ENCODE data around the gene SLC13A5. TPM values are rescaled to one million over a fixed set of nuclear protein-coding genes. Genes with fewer than 3 reads are reported as not detected.
"Not testable (repeated sequence)": the region's sequence is repeated elsewhere in the genome, so short reads cannot be mapped to it uniquely, and the experiment has no call there.

Gene SLC13A5
- total RNA-seq, 1 donor = not detected

DNA sequence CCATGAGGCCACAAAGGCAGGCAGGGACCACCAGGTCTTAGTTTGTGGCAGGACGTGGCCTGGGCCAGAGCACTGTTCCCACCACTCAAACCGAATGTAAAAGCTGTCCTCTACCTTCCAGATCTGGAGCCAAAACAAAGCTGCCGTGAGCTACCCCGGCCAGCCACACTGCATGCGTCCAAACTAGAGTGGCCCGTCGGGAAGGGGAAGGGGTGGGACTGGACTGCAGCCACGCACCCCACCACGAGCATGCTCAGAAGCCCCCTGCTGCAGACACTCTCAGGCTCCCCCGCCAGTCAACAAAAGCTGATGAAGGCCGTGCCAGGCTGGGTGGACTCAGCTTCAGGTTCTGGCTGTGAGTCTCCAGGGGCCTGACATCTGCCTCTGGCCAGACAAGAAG, 15.2 kb downstream of the SLC13A5 start:
- H3K4me3 ChIP-seq (ENCODE audit: low read depth, low read length) = no peak overlapping the region
- no peak for DNase-seq (ENCODE audit: low read depth)
- TF ChIP-seq CTCF (IDR thresholded peaks at IDR 0.05; ENCODE audit: insufficient read depth, low read depth, low read length) = no peak

GRCh38 chr17:6696906-6697305, 16.3 kb downstream of the SLC13A5 start:
- no peak overlapping the region for H3K4me3 ChIP-seq (ENCODE audit: low read depth, low read length)
- no peak for DNase-seq (ENCODE audit: low read depth)
- no peak for TF ChIP-seq CTCF (IDR thresholded peaks at IDR 0.05; ENCODE audit: insufficient read depth, low read depth, low read length)

- no peak overlapping the region for H3K4me3 ChIP-seq (ENCODE audit: low read depth, low read length)
- TF ChIP-seq CTCF (IDR thresholded peaks at IDR 0.05; ENCODE audit: insufficient read depth, low read depth, low read length) = no peak
- DNase-seq (ENCODE audit: low read depth) = no peak
These were observed 17.6 kb downstream of the SLC13A5 start for GRCh38 chr17:6695565-6695964.

DNA sequence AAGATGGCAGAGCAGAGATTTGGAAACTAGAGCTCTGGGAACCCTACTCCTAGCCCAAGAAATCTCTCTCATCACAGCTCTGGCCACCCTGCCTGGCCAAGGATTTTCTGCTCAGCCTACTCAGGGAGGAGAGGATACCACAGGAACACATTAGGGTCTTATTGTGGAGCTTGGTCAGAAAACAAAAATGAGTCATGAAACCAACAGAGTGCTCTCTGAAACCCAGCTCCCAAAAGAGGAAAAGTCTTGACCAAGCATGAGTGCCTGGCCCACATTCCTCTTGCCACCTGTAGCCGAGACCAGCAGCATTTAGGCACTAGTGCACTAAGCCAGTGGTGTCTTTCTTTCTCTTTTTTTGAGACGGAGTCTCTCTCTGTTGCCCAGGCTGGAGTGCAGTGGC, 18.1 kb downstream of the SLC13A5 start:
- no peak for TF ChIP-seq CTCF (IDR thresholded peaks at IDR 0.05; ENCODE audit: insufficient read depth, low read depth, low read length)
- no peak for DNase-seq (ENCODE audit: low read depth)
- H3K4me3 ChIP-seq (ENCODE audit: low read depth, low read length) = no peak overlapping the region

DNA sequence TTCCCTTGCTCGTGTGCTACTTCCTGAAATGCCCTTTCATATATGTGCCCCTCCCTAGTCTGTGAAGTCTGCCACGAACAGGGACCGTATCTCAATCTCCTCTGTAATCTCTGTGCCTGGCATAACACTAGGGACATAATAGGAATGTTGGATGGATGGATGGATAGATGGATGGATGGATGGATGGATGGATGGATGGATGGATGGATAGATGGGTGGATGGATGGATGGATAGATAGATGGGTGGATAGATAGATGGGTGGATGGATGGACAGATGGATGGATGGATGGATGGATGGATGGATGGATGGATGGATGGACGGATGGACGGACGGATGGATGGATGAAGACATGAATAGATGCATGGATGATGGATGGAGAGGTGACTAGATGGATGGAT, 21.2 kb downstream of the SLC13A5 start:
- H3K4me3 ChIP-seq (ENCODE audit: low read depth, low read length); DNase-seq (ENCODE audit: low read depth): not testable (repeated sequence)

- no peak for TF ChIP-seq CTCF (IDR thresholded peaks at IDR 0.05; ENCODE audit: insufficient read depth, low read depth, low read length)
- no peak overlapping the region for H3K4me3 ChIP-seq (ENCODE audit: low read depth, low read length)
- no peak for DNase-seq (ENCODE audit: low read depth)
These were observed 21.6 kb downstream of the SLC13A5 start for GRCh38 chr17:6691546-6691945.

DNA sequence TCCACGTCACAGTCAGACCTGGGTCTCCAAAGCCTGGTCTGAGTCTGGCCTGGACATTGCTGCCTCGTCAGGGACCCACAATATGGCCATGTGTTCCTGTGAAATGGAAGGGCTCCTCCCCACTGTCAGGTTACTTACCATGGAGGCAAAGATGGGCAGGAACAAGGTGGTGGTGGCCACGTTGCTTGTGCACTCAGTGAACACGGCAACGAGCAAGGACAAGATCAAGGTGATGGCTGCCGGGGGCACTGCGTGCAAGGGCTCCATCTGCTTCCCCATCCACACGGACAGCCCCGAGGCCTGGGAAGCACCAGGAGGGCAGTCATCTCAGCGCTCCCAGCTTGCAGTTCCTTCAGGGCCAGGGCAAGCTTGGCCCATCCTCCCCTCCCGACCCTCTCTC, 22.5 kb downstream of the SLC13A5 start:
- H3K4me3 ChIP-seq (ENCODE audit: low read depth, low read length) = no peak overlapping the region
- TF ChIP-seq CTCF (IDR thresholded peaks at IDR 0.05; ENCODE audit: insufficient read depth, low read depth, low read length) = no peak
- DNase-seq (ENCODE audit: low read depth) = no peak

Measured in fibroblast of villous mesenchyme (primary cell).